Activated T-cell treated with anti-CD3 and anti-CD28 coated beads for 24 hours (primary cell): ENCODE data around the gene PYGO2.
"Not testable (repeated sequence)": the region's sequence is repeated elsewhere in the genome, so short reads cannot be mapped to it uniquely, and the experiment has no call there.

Experiments used
- DNase-seq: peaks from one replicate; pipeline ENCODE4 v3.0.0-alpha.2; 2020; ENCODE audit warnings: low read depth

The PYGO2 gene

DNA sequence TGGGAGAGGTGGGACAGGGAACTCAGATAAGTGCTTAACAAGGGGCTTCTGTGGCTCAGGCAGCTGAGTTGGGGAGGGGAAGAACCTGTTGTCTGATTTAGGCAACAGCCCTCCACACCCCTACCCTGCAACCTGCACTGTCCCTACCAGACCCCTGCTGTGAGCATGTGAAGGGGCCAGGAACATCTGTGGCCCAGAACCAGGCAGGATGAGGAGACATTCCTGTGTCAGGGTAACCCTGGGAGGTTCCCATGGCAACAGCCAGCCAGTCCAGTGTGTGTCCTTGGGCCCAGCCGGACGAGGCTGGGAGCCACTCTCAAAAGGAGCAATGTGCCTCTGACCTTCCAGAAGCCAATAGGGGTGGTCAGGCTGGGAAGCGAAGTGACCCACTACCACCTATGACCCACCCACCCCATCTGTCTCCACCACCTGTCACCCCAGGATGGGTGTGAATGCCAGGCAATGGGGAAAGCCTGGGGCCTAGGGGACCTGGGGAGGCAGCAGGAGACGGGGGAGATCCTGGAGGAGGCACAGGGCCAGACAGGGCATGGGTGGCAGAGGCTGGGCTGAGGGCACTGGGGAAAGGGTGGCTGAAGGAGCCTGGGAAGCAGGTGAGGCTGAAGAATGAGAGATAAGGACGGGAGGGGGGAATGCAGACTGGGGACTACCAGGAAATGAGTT is 20.1 kb downstream of the PYGO2 start:
- DNase-seq: no peak

DNA sequence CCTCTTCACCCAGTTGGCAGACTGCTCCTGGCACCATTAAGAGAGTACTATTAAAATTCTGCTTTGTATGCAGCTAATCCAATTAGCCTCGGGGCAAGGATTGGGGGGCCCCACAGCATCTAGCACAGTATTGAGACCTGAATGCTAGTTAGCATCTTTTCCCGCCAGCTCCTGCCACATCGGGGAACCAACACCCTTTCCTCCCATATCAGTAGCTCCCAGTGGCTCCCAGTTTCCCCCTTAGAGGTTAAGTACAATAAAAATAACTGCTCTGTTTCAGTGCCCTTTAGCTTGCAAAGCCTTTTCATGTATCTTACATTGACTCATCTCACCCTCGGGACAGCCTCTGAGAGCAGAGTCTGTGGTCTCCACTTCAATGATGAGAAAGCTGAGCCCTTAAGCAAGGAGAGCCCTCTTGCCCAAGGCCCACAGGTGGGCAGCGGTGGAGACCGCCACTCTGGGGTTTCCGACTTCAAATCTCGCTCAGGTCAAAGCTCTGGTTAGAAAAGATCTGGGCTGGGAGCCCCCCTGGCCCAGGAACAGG is 20.9 kb downstream of the PYGO2 start:
- DNase-seq: no peak

DNA sequence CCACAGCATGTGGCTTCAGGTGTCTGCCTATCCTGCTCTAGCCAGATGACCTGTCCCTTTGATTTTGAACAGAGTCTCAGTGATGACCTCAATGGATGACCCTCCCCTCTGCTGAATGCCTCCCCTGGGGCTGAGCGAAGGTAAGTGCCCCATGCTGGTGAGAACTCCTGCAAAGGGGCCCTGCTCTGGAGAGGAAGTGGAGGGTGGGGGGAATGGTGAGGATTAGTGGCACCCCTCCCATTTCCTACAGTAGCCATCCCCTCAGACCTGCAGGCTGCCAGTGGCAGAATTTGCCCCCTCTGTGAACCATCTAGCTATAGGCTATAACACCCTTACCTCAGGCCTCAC is 21.4 kb downstream of the PYGO2 start:
- DNase-seq: no peak

DNA sequence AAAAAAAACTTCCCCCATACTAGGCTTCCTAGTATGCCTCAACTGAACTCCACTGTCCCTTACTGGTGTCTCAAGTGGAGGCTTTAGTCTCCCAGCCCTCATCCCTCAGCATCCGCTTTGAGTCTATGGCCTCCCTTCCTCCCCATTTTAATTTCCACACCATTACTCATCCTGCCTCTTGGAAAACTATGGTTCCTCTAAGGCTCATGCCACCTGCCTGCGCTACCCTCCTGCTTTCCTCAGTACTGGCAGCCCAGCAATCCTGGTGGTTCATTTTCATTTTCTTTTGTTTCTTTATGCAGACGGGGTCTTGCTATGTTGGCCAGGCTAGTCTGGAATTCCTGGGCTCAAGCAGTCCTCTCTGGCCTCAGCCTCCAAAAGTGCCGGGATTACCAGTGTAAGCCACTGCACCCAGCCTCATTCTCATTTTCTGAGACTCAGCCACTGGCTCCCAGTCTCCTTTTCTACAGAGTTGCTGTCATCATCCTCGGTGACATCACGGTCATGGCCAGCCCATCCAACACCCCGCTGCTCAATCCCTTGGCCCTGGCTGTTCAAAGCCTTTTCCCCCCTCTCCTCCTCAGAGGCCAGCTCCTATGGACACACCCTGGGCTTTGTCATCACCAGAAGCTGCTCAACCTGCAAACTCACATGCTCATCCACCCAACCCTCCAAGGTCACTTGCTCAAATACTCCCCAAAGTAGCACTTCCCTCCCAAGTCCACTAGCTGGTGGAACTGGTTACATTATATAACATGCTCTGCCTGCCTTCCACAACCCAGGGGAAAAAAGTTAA is 22.8 kb downstream of the PYGO2 start:
- DNase-seq: no peak

DNA sequence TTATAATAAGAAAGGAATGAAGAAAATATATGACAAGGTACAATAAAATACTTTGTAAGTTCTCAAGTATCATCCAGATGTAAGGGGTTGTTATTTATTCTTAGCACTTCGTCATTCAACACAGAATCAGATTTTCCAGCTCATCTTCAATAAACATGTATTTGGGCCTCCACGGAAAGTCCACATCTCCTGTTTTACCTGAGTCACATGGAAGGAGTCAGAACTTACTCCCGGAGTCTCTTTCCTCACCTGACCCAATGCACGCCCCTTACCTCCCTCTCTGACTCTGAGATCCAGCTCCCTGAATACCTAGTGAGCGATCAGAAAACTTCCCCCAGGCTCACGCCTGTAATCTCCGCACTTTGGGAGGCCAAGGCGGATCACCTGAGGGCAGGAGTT is 23.6 kb downstream of the PYGO2 start:
- no peak for DNase-seq

DNA sequence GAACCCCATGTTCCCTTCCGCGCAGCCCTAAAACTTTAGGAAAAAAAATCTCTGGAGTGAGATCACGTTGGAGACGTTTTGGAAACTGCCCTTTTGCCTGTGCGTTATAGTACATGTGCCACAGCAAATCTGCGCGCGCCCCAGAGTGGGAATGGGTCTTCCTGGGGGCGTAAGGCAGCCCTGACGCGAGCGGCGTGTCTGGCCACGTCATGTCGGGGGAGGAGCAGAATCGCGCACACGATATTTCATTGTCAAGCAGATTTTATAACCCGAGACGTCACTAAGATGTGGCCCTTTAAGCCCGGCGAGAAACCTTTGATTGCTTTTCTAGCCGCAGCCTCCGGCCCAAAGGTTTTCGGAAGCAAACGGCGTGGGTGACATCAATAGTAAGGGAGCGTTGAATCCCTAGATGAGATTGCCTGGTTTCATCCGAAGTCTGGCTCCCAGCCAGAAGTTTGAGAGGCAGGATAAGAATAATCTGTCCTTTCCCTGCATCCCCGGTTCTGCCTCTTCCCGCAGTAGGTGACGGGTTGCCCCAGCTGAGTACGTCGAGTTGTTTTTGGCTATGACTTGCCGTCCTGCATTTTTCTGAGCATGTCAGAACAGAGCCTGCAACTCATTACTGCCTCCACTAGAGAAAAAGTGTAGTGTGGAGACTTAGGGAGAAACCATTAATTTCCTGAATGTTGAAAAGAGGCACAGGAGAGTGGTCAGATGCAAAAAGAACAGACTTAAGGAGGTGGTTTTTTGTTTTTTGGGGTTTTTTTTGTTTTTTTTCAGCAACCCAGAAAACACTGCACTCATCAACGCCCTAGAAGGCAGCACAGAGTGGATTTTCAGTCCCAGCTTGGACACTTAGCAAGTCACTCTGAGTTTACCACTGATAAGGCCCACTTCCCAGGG is 24.2 kb downstream of the PYGO2 start:
- DNase-seq: peak; percentile 85

DNA sequence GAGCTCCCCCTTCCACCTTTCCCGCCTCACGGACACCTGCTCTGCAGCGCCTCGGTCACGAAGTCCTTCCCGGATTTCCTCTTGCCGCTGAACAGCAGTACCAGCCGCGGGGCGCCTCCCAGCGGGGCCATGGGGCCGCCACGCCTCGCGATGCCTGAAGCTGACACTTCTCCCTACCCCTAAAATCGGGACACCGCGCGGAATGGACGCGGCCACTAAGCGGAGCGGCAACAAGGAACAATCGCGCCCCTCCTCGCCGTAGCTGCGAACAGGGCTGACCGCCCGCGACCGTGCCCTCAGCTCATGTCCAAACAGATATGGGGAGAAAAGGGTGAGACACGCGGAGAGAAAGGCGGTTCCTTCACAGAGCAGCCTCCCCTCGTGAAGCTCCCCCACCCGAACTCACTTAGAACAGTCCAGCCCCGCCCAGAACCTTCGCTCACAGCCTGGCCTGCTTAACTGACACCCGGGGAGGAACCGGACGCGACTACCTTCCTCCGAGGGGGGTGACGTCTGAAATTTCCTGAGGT is 25.0 kb downstream of the PYGO2 start, which contains the start of gene PMVK:
PMVK (minus strand) TSS at position 165 of the 530 bp plus-strand sequence; CDS start at position 131, 34 bp downstream.
- DNase-seq: peak; percentile 91

DNA sequence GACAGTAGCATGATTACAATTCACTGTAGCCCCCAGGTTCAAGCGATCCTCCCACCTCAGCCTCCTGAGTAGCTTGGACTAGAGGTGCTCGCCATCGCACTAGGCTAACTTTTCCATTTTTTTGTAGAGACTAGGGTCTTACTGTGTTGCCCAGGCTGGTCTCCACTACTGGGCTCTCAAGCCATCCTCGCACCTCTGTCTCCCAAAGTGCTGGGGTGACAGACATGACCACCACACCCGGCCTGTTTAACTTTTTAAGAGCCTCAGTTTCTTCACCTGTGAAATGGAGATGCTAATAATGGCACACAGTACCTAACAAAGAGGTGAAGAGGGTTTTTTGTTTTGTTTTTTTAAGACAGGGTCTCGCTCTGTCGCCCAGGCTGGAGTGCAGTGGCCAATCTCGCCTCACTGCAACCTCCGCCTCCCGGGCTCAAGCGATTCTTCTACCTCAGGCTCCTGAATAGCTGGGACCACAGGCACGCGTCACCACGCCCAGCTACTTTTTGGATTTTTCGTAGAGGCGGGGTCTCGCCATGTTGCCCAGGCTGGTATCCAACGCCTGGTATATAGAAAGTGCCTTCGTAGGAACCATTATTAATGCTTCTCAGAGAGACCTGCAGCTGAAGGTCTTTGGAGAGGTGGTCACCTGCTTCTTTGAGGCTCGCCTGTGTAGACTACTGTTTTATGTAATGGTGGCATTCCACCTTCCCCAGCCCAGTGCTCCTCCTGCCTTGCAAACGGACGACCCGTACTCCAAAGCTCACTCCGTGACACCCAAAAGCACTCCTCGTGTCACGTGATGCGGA is 25.6 kb downstream of the PYGO2 start:
- no peak for DNase-seq

DNA sequence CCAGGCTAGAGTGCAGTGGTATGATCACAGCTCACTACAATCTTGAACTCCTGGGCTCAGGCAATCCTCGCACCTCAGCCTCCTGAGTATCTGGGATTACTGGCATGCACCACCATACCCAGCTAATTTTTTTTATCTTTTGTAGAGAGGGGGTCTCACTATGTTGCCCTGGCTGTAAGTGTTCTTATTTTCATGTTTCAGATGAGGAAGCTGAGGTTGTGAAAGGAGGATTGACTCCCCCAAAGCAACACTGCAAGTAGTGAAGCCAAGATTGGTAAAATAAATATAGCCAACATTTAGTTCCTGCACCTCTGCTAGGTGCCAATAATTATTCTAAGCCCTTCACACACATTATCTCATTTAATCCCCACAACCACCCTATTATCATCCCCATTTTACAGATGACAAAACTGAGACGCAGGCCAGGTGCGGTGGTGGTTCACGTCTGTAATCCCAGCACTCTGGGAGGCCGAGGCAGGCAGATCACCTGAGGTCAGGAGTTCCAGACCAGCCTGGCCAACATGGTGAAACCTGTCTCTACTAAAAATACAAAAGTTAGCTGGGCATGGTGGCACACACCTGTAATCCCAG is 27.1 kb downstream of the PYGO2 start:
- DNase-seq: no peak

DNA sequence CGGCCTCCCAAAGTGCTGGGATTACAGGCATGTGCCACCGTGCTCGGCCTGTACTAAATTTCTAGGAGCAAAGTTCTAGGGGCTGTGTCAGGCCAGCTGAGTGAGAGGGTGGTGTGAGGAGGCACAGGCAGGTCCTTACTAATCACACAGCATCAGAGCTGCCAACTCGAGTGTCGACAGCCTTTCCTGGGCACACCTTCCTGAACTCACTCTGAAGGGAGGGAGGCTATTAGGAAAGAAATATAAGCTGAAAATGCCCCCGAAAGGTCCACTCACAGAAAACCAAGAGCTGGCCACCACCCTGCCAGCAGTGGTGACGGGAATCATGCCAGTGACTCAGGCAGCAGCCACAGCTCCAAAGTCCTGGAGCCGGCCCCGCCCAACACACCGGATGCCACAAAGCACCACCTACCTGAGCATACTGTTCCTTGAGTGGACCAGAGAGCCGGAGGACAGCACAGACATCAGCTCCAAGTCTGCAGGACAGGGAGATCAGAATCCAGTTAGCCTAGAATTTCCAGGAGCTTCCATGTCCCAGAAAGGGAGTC is 29.6 kb downstream of the PYGO2 start:
- DNase-seq: no peak

DNA sequence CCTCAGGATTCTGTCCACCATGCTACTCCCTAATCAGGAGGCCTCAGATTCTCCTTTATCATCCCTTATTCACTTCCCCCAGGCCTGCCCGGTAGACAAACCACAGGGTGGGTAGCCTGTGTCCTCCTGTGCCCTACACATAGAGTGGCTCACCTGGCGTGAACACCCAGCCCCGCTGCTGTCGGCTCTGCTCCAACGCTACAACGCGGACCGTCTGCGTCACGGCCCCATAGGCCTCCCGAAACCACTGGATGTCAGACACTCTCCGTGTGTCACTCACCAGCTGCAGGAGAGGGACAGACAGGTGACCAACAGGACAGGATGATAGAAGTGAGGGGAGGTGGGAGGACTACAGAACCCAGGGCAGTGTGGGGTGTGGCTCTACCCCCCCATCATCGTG is 35.4 kb downstream of the PYGO2 start:
- no peak for DNase-seq

DNA sequence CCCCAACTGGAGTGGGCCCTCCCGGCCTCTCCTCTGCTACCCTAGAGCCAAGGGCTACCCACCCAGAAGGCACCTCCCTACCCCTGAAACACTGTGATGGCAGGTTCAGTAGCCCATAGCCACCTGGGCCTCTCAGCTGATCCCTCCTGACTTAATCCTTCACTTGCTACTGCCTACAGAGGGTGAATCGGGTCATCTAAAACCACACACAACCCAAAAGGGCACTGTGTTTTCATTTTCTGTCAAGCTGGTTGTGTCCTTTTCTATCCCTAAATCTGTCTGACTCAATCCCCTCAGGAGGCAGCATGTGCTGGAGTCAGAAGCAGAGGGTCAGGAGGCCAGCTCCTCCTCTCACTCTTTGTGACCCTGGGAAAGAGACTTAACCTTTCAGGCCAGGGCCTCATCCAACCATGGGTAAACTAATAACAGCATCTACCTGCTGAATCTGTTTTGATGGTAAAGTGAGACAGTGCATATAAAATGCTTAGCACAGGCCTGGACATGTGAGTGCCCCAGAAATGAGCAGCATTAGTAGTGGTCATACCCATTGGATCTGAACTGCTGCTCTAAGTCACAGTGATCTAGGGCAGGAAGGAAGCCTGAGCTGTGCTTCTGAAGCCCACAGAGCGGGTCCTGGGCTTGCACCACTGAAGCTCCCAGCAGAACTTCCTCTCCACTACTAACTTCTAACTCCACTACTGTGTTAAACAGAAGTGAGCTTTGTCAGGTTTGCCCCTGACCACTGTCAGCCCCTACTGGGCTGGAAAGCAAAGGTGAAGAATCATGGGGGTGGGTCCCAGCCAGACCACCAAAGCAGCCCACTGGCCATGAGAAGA is 36.0 kb downstream of the PYGO2 start:
- no peak for DNase-seq

DNA sequence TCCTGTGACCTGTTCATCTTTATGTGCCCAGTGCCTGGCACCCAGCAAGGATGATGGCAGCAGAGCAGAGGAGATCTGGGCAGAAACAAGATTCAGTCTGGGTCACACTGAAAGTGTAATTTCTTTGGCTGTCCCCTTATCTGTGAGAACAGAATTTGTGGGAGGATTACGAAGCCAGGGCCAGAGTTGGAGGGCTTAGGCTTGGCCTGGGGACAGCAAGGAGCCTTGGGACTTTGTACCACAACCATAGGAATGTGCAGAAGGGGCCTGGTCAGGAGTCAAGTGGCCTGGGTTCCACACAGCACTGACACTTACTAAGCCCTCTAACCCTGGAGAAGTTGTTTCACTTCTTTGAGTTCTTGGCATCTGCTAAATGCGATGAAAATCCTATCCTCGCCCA is 37.9 kb downstream of the PYGO2 start:
- DNase-seq: no peak

DNA sequence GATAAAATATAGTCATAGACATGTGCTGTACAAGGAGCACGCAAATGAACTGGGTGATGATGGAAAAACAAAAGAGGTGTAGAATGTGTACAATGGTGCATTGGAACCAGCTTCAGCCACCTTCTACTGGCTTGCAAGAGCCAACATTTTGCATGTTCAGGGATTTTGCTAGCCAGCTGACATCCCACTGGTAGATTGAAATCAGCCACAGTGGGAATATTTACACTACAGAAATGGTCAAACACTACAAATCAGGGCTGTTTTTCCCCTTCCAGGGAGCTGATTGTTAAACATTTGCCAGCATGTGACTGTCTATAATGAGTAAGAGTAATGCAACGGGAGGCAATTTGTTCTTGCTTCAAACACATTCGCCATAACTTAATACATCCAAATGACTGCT is 48.3 kb downstream of the PYGO2 start:
- DNase-seq: no peak

DNA sequence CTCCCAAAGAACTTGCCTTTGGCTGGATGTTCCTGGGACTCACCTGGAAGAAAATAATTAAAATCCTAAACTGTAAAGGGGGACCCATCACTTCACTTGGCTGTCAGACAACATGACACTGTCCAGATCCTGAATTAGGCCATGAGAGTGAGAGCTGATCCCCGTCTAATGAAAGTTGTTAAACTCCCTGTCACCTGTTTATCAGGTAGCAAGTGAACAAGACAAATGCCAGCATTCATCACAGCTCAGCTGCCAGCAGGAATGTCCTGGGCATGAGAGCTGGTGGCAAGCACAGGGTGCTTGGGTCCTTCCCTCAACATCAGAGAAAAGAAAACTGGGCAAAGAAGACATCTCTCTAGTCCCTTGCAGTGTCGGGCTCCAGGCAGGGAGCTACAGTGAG is 48.8 kb downstream of the PYGO2 start:
- no peak for DNase-seq

DNA sequence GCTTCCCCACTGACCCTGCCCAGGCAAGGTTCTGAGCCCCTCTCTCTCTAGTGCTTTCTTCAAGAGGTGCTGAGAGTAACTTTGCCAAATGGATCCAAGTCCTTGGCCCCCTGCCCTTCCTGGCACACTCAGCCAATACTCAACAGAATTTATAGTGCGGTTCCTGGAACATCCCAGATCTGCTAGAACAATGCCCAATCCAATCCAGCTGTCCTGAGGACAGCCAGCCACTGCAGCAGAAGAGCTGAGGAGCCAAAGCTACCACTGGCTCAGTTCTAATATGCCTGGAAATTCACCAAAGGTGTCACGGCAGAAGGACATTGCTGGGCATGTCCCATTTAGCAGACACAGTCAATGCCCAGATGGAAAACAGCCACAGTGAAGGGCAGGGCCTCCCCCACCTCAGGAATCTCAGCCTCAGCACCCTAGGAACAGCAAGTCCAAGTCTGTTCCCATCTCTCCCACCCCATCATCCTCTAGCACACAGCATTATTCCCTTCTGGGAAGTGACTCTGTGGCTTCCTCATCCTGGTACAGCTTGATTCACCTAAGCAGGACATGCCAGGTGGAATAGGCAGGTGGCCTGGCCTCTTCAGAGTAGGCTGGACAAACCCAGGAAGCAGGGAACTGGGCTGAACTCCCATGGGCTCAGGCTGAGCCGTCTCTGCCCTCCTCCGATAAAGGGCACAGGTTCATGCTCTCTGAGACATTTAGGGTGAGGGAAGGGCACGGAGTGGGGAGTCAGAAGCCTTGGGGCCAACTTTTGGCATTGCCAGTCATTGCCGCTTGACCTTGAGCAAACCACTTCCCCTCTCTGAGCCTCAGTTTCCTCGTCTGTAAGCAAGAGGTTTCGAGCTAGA is 49.7 kb downstream of the PYGO2 start:
- DNase-seq: no peak

DNA sequence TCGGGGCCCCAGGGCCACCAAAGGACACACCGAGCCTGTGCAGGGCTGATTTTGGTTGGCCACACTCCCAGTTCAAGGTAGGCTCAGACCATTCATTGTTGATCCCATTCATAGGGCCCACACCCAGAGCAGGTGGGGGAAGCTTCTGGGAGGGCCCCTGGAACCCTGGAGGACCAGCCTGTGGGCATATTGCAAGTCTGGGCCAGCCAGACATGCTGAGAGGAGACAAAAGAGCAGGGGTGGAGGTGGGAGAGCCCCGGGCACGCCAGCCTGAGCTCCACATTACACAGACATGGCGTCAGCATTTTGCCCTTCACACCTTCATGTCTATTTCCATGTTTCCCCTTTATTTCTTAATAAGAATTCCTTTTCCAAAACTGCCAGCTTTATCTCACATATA is 50.7 kb downstream of the PYGO2 start:
- DNase-seq: no peak

DNA sequence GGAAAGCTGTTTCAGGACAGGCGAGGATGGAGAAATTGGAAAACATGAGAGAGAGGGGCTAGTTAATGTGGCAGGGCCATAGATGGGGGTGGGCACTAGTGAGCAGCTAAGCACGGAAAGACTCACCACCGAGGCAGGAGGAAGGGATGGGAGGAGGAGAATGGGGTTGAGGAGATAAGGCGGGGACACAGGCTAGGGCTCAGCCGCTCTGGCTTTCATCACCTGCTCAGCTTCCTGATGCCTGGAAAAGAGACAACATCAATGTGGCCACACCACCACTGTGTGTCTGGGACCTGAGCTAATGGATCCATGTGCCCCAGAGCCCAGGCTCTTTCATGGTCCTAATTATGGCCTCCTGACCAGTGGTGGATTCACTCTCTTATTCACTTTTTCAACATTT is 52.6 kb downstream of the PYGO2 start:
- no peak for DNase-seq

DNA sequence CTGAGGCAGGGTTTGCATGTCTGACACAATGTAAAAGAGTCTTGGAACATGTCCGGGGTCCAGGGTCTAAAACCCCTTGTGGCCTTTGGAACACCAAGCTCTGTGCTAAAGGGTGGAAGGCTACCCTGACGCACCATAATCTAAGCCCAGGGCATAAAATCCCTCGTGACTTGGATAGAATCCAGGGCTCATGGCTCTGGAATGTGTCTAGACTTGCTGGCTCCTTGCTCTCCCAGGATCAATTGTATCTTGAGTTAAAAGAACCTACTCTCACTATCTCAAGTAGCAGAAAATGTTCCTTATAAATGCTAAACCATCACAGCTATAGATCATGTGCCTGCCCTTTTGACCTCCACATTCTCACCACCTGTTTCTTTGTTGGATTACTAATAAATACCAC is 53.5 kb downstream of the PYGO2 start:
- not testable (repeated sequence) for DNase-seq
